Natural killer cell (primary cell): ENCODE data around the gene DCUN1D4. TPM values are rescaled to one million over a fixed set of nuclear protein-coding genes. Genes with fewer than 3 reads are reported as not detected.
"Not testable (repeated sequence)": the region's sequence is repeated elsewhere in the genome, so short reads cannot be mapped to it uniquely, and the experiment has no call there.

Experiments used
- ATAC-seq, 3 donors: fragments of 150-1000 bp in 2 of 3; fragments of 200-7000 bp in 1 of 3; cut with Tn5 transposase; 1 replicate in 1 of 3; 2 replicates in 2 of 3; pipeline ENCODE4 v1.10.0; 2021; ENCODE audit warnings: mild to moderate bottlenecking in 2 of 3, moderate library complexity in 2 of 3
- DNase-seq, 2 donors: peaks; one replicate each; pipeline versions ENCODE4 v3.0.0 to v3.0.0-alpha.2; 2013 to 2021; ENCODE audit warnings: mixed read lengths in 1 of 2
- H3K27ac ChIP-seq: one replicate; pipeline ENCODE4 v1.5.1; 2013; ENCODE audit warnings: mild to moderate bottlenecking, low read length
- H3K27me3 ChIP-seq: one replicate; pipeline ENCODE4 v1.6.1; 2013; ENCODE audit warnings: low read length; ENCODE audit not compliant: control insufficient read depth, insufficient read depth
- H3K36me3 ChIP-seq: one replicate; pipeline ENCODE4 v1.6.1; 2013; ENCODE audit warnings: low read length; ENCODE audit not compliant: control insufficient read depth, insufficient read depth
- H3K4me1 ChIP-seq: one replicate; pipeline ENCODE4 v1.6.1; 2013; ENCODE audit warnings: low read length; ENCODE audit not compliant: control insufficient read depth, insufficient read depth
- H3K4me3 ChIP-seq: one replicate; pipeline ENCODE4 v1.5.1; 2013; ENCODE audit warnings: low read length
- H3K9me3 ChIP-seq: one replicate; pipeline ENCODE4 v1.6.1; 2013; ENCODE audit warnings: low read length; ENCODE audit not compliant: control insufficient read depth, insufficient read depth
- H3K27ac Mint-ChIP-seq, 2 donors: one replicate each; pipeline ENCODE4 v1.8.0; 2022; ENCODE audit warnings: mild to moderate bottlenecking in 2 of 2, mixed read lengths in 2 of 2, moderate library complexity in 1 of 2
- H3K27me3 Mint-ChIP-seq, 2 donors: one replicate each; pipeline ENCODE4 v1.8.0; 2022; ENCODE audit warnings: low read depth in 2 of 2, mixed read lengths in 2 of 2
- H3K36me3 Mint-ChIP-seq: one replicate; pipeline ENCODE4 v1.8.0; 2022; ENCODE audit warnings: mixed read lengths
- H3K4me1 Mint-ChIP-seq, 2 donors: one replicate each; pipeline ENCODE4 v1.8.0; 2022; ENCODE audit warnings: mixed read lengths in 2 of 2
- H3K4me3 Mint-ChIP-seq: one replicate; pipeline ENCODE4 v1.8.0; 2022; ENCODE audit warnings: mild to moderate bottlenecking, moderate library complexity, mixed read lengths
- H3K9me3 Mint-ChIP-seq, 2 donors: one replicate each; pipeline ENCODE4 v1.8.0; 2022; ENCODE audit warnings: mixed read lengths in 2 of 2
- WGBS: methylation state at CpG from one replicate; pipeline ENCODE4 v1.1.7; 2013; ENCODE audit warnings: missing lambda C conversion rate; ENCODE audit not compliant: insufficient coverage; 5-methylcytosine and 5-hydroxymethylcytosine counted together
- intact Hi-C: fragments of 100-400 bp; cut with micrococcal nuclease; formaldehyde crosslinking; loops from one replicate; pipeline ENCODE4 v1.14.2; 2022
- total RNA-seq, 4 donors: library from RNA; stranded (reverse); fragments of 120-200 nt in 1 of 4; gene quantifications; one replicate each; pipeline versions ENCODE4 v1.2.3 to v1.2.4, GENCODE V29; 2013 to 2022
- TF ChIP-seq, protein P1 (sequence below): fragments of 200-600 bp; IDR thresholded peaks from one replicate; pipeline ENCODE4 v1.8.0; 2022; ENCODE audit warnings: antibody characterized with exemption

The DCUN1D4 gene
- total RNA-seq, 3 donors from 2014 or later (not counting 1 experiment from before 2014, with no cell fraction given): 26.9 to 35.9 (median 35.1) TPM

DNA sequence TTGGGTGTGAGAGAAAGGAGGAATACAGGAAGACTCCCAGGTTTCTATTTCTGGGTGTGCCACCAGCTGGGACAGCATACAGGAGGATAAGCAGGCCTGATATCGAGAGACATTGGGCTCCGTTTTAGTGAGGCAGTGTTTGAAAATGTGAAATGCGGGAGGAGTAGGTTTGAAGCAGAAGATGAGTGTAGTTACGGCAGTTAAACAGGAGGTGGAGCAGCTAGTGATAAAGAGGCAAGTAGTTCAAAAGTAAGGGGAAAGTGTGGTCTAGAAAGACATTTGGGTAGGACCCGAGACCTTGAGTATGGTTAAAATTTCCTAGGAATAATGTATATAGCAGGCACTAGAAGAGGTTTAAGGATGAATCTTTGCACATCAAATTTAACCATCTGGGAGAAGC, 42.4 kb downstream of the DCUN1D4 start:
- Mint-ChIP-seq H3K27me3 (no peaks in the 10 kb centered on the region), H3K27ac (no peak overlapping the region), H3K36me3 (no peaks in the 10 kb centered on the region), H3K4me3 (no peak overlapping the region), H3K4me1 (peaks cover 0 to 12% of the 10 kb centered on the region in 2 donors), H3K9me3 (no peaks in the 10 kb centered on the region)
- TF ChIP-seq, protein P1, sequence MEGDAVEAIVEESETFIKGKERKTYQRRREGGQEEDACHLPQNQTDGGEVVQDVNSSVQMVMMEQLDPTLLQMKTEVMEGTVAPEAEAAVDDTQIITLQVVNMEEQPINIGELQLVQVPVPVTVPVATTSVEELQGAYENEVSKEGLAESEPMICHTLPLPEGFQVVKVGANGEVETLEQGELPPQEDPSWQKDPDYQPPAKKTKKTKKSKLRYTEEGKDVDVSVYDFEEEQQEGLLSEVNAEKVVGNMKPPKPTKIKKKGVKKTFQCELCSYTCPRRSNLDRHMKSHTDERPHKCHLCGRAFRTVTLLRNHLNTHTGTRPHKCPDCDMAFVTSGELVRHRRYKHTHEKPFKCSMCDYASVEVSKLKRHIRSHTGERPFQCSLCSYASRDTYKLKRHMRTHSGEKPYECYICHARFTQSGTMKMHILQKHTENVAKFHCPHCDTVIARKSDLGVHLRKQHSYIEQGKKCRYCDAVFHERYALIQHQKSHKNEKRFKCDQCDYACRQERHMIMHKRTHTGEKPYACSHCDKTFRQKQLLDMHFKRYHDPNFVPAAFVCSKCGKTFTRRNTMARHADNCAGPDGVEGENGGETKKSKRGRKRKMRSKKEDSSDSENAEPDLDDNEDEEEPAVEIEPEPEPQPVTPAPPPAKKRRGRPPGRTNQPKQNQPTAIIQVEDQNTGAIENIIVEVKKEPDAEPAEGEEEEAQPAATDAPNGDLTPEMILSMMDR: no peak
- no peak for ATAC-seq
- no peaks in the 10 kb centered on the region for H3K9me3 ChIP-seq
- H3K4me1 ChIP-seq: no peaks in the 10 kb centered on the region
- DNase-seq: peak in 1 of 2 donors; percentile 19
- 91% methylated on average over 5 of the region's 5 CpGs for WGBS
- H3K36me3 ChIP-seq: peaks cover 14% of the 10 kb centered on the region
- no peak overlapping the region for H3K4me3 ChIP-seq
- intact Hi-C loops: no loop called here
- H3K27ac ChIP-seq: no peak overlapping the region
- no peaks in the 10 kb centered on the region for H3K27me3 ChIP-seq

DNA sequence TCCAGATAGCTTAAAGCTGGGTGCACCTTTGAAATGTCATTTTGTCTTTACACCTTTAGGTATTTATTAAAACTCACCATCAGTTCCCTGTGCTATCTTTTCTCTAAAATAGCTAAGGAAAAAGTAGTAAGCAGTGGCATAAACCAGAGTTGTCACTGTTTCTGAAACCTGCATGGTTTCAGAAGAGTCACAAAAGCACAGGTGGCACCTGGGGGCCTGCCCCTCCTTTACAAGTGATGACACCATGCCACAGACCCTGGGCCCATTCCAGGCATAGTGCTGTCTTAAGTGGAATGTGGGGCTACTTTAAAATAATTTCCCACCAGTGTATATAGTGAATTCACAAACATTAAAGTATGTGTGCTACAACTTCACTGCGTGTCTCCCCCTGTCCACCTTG, 47.8 kb downstream of the DCUN1D4 start:
- no peaks in the 10 kb centered on the region for H3K9me3 ChIP-seq
- Mint-ChIP-seq H3K9me3 (no peaks in the 10 kb centered on the region), H3K36me3 (no peaks in the 10 kb centered on the region), H3K27ac (no peak overlapping the region), H3K27me3 (no peaks in the 10 kb centered on the region), H3K4me3 (no peak overlapping the region), H3K4me1 (no peaks in the 10 kb centered on the region)
- no peaks in the 10 kb centered on the region for H3K4me1 ChIP-seq
- TF ChIP-seq, protein P1: no peak
- no peak for ATAC-seq
- intact Hi-C loops: loop anchor here (10.0 kb wide), 1 partner anchor 774 kb away; no protein-coding TSS in a partner anchor
- WGBS: 100% methylated on average over 1 of the region's 1 CpG
- no peak for DNase-seq
- no peaks in the 10 kb centered on the region for H3K27me3 ChIP-seq
- H3K36me3 ChIP-seq: peaks cover 6% of the 10 kb centered on the region
- H3K4me3 ChIP-seq: no peak overlapping the region
- H3K27ac ChIP-seq: no peak overlapping the region

DNA sequence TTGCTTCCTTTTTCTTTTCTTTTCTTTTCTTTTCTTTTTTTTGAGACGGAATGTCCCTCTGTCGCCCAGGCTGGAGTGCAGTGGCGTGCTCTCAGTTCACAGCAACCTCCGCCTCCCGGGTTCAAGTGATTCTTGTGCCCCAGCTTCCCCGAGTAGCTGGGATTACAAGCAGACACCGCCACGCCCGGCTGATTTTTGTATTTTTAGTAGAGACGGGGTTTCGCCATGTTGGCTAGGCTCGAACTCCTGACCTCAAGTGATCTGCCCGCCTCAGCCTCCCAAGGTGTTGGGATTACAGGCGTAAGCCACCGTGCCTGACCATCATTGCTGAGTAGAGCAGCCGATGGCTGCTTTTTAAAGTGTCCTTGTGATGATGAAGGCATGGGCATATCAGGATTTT, 50.4 kb downstream of the DCUN1D4 start:
- ATAC-seq, H3K4me3 ChIP-seq, H3K4me1 ChIP-seq, H3K9me3 Mint-ChIP-seq, H3K36me3 Mint-ChIP-seq, H3K36me3 ChIP-seq, H3K4me1 Mint-ChIP-seq, DNase-seq, H3K27me3 Mint-ChIP-seq, H3K27me3 ChIP-seq, H3K27ac Mint-ChIP-seq, H3K9me3 ChIP-seq, H3K27ac ChIP-seq, H3K4me3 Mint-ChIP-seq: not testable (repeated sequence)
- intact Hi-C loops: loop anchor here (10.0 kb wide), 1 partner anchor 771 kb away; no protein-coding TSS in a partner anchor
- 96% methylated on average over 16 of the region's 16 CpGs for WGBS

DNA sequence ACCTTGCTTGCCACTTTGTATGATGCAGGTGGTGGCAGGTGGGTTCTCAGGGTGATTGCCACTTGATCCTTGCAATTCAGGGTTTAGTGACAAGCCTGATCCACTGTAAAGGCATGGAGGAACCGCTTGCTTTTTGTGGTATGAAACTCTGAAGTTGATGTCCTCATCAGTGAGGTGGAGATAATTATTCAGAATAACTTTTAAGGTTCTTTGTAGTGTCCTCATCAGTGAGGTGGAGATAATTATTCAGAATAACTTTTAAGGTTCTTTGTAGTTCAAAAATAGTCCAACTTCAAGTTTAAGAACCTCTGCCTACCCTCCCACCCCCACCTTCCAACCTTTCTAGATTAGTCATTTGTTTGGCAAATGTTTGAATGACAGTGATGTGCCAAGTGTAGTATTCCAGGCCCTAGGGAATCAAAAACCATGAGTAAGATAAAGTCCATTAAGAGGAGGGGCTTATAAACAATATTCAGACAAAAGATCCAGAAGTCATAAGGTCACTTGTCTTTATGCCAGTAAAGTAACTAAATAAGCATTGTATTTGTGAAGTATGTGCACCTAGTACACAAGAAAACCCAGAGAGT, 51.2 kb downstream of the DCUN1D4 start:
- WGBS: 94% methylated on average over 1 of the region's 1 CpG
- DNase-seq: no peak
- no peaks in the 10 kb centered on the region for H3K9me3 Mint-ChIP-seq
- TF ChIP-seq, protein P1: no peak
- H3K4me1 Mint-ChIP-seq: peaks cover 0 to 6% of the 10 kb centered on the region in 2 donors
- intact Hi-C loops: loop anchor here (10.0 kb wide), 1 partner anchor 771 kb away; no protein-coding TSS in a partner anchor
- no peak overlapping the region for H3K27ac Mint-ChIP-seq
- Histone ChIP-seq H3K4me1 (no peaks in the 10 kb centered on the region), H3K36me3 (peaks cover 4% of the 10 kb centered on the region), H3K9me3 (no peaks in the 10 kb centered on the region), H3K4me3 (no peak overlapping the region), H3K27ac (no peak overlapping the region), H3K27me3 (no peaks in the 10 kb centered on the region)
- no peak for ATAC-seq
- no peaks in the 10 kb centered on the region for H3K36me3 Mint-ChIP-seq
- H3K4me3 Mint-ChIP-seq: no peak overlapping the region
- H3K27me3 Mint-ChIP-seq: no peaks in the 10 kb centered on the region
